ENCODE data around the gene GGACT. TPM values are rescaled to one million over a fixed set of nuclear protein-coding genes. Genes with fewer than 3 reads are reported as not detected.

GGACT gene
- total RNA-seq, result 1 to 10 TPM; 3.4 to 3.7 TPM

GRCh38 chr13:100588331-100589177 is at the start of gene GGACT:
Gene GGACT (minus strand): TSS chr13:100588789. CDS start chr13:100532591, 56,198 bp downstream.

Other genes with a start within 250 kb of the GGACT start
- 10 to 100 TPM in 1 of 2 donors, 1 to 10 TPM in 1; 8.3 to 14.0 TPM for gene TMTC4, start 86.0 kb upstream of the GGACT start, total RNA-seq

All from melanocyte of skin (primary cell).